Liver (tissue), 9 donors: Measurements from ENCODE around the gene WDR90. TPM values are rescaled to one million over a fixed set of nuclear protein-coding genes. Genes with fewer than 3 reads are reported as not detected.

Experiments used
- DNase-seq: peaks from one replicate; pipeline ENCODE4 v3.0.0-alpha.2; 2017; ENCODE audit warnings: low spot score
- H3K27ac ChIP-seq, 2 donors: one replicate each; pipeline ENCODE4 v1.7.0; 2013; ENCODE audit warnings: inconsistent platforms in 2 of 2, low read length in 2 of 2, control low read depth in 1 of 2, low read depth in 1 of 2, mild to moderate bottlenecking in 1 of 2
- H3K27me3 ChIP-seq, 4 donors: one replicate each; pipeline versions ENCODE4 v1.6.1 to v1.7.0; 2013; ENCODE audit warnings: low read length in 3 of 4, inconsistent platforms in 1 of 4, mild to moderate bottlenecking in 1 of 4, moderate library complexity in 1 of 4; ENCODE audit not compliant: control insufficient read depth in 4 of 4, insufficient read depth in 4 of 4
- H3K36me3 ChIP-seq, 4 donors: one replicate each; pipeline versions ENCODE4 v1.6.1 to v1.7.0; 2013; ENCODE audit warnings: low read length in 3 of 4, mild to moderate bottlenecking in 3 of 4, low read depth in 1 of 4, moderate library complexity in 1 of 4; ENCODE audit not compliant: control insufficient read depth in 4 of 4, insufficient read depth in 3 of 4
- H3K4me1 ChIP-seq, 4 donors: one replicate each; pipeline versions ENCODE4 v1.6.1 to v1.7.0; 2013; ENCODE audit warnings: low read length in 3 of 4, mild to moderate bottlenecking in 3 of 4, moderate library complexity in 1 of 4; ENCODE audit not compliant: control insufficient read depth in 4 of 4, insufficient read depth in 4 of 4
- H3K4me3 ChIP-seq, 3 donors: one replicate each; pipeline versions ENCODE4 v1.6.1 to v1.7.0; 2013; ENCODE audit warnings: low read length in 3 of 3, control low read depth in 1 of 3, low read depth in 1 of 3, mild to moderate bottlenecking in 1 of 3
- H3K9ac ChIP-seq, 2 donors: one replicate each; pipeline ENCODE4 v1.7.0; 2013; ENCODE audit warnings: low read length in 2 of 2, mild to moderate bottlenecking in 2 of 2, moderate library complexity in 2 of 2, control low read depth in 1 of 2, low read depth in 1 of 2
- H3K9me3 ChIP-seq, 4 donors: one replicate each; pipeline versions ENCODE4 v1.6.1 to v1.7.0; 2013; ENCODE audit warnings: low read length in 3 of 4; ENCODE audit not compliant: control insufficient read depth in 4 of 4
- EGR1 ChIP-seq, 2 donors: IDR thresholded peaks; 2 replicates each; pipeline ENCODE4 v1.6.1; 2016 to 2018; ENCODE audit warnings: antibody characterized with exemption in 2 of 2, low read depth in 2 of 2
- FOXA1 ChIP-seq: IDR thresholded peaks from 2 replicates; pipeline ENCODE4 v1.6.1; 2016; ENCODE audit warnings: antibody characterized with exemption
- GABPA ChIP-seq, 2 donors: IDR thresholded peaks in 1 of 2; conservative IDR thresholded peaks in 1 of 2; 2 replicates each; pipeline ENCODE4 v1.6.1; 2016; ENCODE audit warnings: antibody characterized with exemption in 2 of 2, mild to moderate bottlenecking in 1 of 2, moderate library complexity in 1 of 2
- HNF4A ChIP-seq, 2 donors: conservative IDR thresholded peaks; 2 replicates each; pipeline ENCODE4 v1.6.1; 2016; ENCODE audit warnings: antibody characterized with exemption in 2 of 2, mild to moderate bottlenecking in 2 of 2
- HNF4G ChIP-seq: IDR thresholded peaks from 2 replicates; pipeline ENCODE4 v1.6.1; 2016; ENCODE audit warnings: antibody characterized with exemption
- JUND ChIP-seq, 2 donors: IDR thresholded peaks; 2 replicates each; pipeline ENCODE4 v1.6.1; 2016; ENCODE audit warnings: antibody characterized with exemption in 2 of 2
- NR2F2 ChIP-seq: IDR thresholded peaks from 2 replicates; pipeline ENCODE4 v1.6.1; 2016; ENCODE audit warnings: antibody characterized with exemption
- RAD21 ChIP-seq, 2 donors: IDR thresholded peaks; 2 replicates each; pipeline ENCODE4 v1.6.1; 2016; ENCODE audit warnings: antibody characterized with exemption in 2 of 2, mild to moderate bottlenecking in 2 of 2
- RXRA ChIP-seq, 2 donors: IDR thresholded peaks; 2 replicates each; pipeline ENCODE4 v1.6.1; 2017 to 2018; ENCODE audit warnings: antibody characterized with exemption in 2 of 2, mild to moderate bottlenecking in 1 of 2
- TAF1 ChIP-seq: conservative IDR thresholded peaks from 2 replicates; pipeline ENCODE4 v1.6.1; 2016; ENCODE audit warnings: antibody characterized with exemption, mild to moderate bottlenecking
- YY1 ChIP-seq: IDR thresholded peaks from 2 replicates; pipeline ENCODE4 v1.6.1; 2016; ENCODE audit warnings: antibody characterized with exemption, mild to moderate bottlenecking
- WGBS: extraction: QIAGEN DNeasy Blood & Tissue Kit; methylation state at CpG from one replicate; pipeline ENCODE4 v1.1.7; 2013; 5-methylcytosine and 5-hydroxymethylcytosine counted together
- polyA plus RNA-seq, 2 donors: library from polyadenylated mRNA; stranded (reverse) in 1 of 2; unstranded in 1 of 2; fragments of 200-250 nt in 1 of 2; fragments of >200 nt in 1 of 2; fragmentation: Nextera tagmentation in 1 of 2; extraction: Ambion mirVana in 1 of 2; gene quantifications; one replicate each; pipeline versions ENCODE4 v1.2.1 to v1.2.3, GENCODE V29; 2013 to 2015
- total RNA-seq, 2 donors: library from RNA; depleted of rRNA; stranded (reverse); fragments of >200 nt; gene quantifications; one replicate each; pipeline ENCODE4 v1.2.3, GENCODE V29; 2014
- TF ChIP-seq, protein P1 (sequence below): IDR thresholded peaks from 2 replicates; pipeline ENCODE4 v1.6.1; 2016; ENCODE audit warnings: antibody characterized with exemption, mild to moderate bottlenecking
- TF ChIP-seq, protein P2 (sequence below): IDR thresholded peaks from 2 replicates; pipeline ENCODE4 v1.6.1; 2016; ENCODE audit warnings: antibody characterized with exemption
- TF ChIP-seq, protein P3 (sequence below): IDR thresholded peaks from 2 replicates; pipeline ENCODE4 v1.6.1; 2016; ENCODE audit warnings: antibody characterized with exemption
- TF ChIP-seq, protein P4 (sequence below): IDR thresholded peaks from 2 replicates; pipeline ENCODE4 v1.6.1; 2016; ENCODE audit warnings: antibody characterized with exemption
- donor health status: healthy.
- donor health status: healthy.
- donor health status: healthy.
- donor health status: healthy.
- donor health status: healthy.

Gene WDR90
- total and polyA plus RNA-seq, 4 donors, result 4.7 to 13.4 (median 7.9) TPM

DNA sequence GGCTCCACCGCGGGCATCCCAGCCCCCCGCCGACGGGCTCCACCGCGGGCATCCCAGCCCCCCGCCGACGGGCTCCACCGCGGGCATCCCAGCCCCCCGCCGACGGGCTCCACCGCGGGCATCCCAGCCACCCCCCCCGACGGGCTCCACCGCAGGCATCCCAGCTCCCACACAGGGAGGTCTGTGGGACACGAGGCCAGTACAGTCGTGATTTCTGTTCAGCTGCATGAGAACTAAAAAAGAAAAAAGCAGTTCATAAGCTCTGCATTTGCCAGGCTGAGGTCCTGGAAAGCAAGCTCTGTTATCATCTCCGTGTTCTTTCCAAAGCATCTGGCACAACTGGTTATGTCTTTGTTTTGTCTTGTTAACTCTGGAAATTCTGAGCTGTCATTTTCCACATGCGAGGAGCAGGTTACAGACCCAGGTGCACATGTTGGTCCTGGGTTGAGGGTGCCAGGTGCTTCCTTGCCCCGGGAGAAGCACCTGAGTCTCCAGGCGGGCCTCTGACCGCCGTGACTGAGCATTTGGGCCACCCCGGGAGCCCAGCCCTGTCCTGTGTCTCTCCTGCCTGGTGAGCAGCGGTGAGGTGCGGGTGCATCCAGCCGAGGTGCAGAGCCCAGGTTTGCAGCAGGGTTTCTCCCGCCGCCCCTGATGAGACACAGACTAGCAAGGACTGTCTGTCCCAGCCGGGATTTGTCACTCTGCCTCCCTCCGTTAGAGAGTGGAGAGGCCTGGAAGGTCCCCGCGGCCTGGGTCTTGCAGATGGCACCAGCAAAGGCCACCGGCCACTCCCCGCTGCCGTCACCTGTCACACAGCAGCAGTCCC is 28.3 kb upstream of the WDR90 start:
- no peaks in the 10 kb centered on the region for H3K27me3 ChIP-seq
- no peaks in the 10 kb centered on the region for H3K9me3 ChIP-seq
- H3K4me1 ChIP-seq, result peaks cover 0 to 11% (median 6%) of the 10 kb centered on the region in 4 donors
- WGBS, result 93% methylated on average over 41 of the region's 41 CpGs
- H3K9ac ChIP-seq, result no peak overlapping the region
- TF ChIP-seq, protein P1, sequence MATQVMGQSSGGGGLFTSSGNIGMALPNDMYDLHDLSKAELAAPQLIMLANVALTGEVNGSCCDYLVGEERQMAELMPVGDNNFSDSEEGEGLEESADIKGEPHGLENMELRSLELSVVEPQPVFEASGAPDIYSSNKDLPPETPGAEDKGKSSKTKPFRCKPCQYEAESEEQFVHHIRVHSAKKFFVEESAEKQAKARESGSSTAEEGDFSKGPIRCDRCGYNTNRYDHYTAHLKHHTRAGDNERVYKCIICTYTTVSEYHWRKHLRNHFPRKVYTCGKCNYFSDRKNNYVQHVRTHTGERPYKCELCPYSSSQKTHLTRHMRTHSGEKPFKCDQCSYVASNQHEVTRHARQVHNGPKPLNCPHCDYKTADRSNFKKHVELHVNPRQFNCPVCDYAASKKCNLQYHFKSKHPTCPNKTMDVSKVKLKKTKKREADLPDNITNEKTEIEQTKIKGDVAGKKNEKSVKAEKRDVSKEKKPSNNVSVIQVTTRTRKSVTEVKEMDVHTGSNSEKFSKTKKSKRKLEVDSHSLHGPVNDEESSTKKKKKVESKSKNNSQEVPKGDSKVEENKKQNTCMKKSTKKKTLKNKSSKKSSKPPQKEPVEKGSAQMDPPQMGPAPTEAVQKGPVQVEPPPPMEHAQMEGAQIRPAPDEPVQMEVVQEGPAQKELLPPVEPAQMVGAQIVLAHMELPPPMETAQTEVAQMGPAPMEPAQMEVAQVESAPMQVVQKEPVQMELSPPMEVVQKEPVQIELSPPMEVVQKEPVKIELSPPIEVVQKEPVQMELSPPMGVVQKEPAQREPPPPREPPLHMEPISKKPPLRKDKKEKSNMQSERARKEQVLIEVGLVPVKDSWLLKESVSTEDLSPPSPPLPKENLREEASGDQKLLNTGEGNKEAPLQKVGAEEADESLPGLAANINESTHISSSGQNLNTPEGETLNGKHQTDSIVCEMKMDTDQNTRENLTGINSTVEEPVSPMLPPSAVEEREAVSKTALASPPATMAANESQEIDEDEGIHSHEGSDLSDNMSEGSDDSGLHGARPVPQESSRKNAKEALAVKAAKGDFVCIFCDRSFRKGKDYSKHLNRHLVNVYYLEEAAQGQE, result no peak
- no peak for TF ChIP-seq GABPA (IDR thresholded peaks at IDR 0.05 in 1 of 2, conservative IDR thresholded peaks at IDR 0.05 in 1 of 2)
- no peak for TF ChIP-seq TAF1
- TF ChIP-seq, protein P2, sequence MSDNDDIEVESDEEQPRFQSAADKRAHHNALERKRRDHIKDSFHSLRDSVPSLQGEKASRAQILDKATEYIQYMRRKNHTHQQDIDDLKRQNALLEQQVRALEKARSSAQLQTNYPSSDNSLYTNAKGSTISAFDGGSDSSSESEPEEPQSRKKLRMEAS, result no peak
- TF ChIP-seq HNF4G, result no peak
- no peak for TF ChIP-seq RXRA (IDR thresholded peaks at IDR 0.05)
- TF ChIP-seq HNF4A (conservative IDR thresholded peaks at IDR 0.05), result no peak
- TF ChIP-seq, protein P3, sequence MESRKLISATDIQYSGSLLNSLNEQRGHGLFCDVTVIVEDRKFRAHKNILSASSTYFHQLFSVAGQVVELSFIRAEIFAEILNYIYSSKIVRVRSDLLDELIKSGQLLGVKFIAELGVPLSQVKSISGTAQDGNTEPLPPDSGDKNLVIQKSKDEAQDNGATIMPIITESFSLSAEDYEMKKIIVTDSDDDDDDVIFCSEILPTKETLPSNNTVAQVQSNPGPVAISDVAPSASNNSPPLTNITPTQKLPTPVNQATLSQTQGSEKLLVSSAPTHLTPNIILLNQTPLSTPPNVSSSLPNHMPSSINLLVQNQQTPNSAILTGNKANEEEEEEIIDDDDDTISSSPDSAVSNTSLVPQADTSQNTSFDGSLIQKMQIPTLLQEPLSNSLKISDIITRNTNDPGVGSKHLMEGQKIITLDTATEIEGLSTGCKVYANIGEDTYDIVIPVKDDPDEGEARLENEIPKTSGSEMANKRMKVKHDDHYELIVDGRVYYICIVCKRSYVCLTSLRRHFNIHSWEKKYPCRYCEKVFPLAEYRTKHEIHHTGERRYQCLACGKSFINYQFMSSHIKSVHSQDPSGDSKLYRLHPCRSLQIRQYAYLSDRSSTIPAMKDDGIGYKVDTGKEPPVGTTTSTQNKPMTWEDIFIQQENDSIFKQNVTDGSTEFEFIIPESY, result no peak
- TF ChIP-seq, protein P4, sequence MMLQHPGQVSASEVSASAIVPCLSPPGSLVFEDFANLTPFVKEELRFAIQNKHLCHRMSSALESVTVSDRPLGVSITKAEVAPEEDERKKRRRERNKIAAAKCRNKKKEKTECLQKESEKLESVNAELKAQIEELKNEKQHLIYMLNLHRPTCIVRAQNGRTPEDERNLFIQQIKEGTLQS, result no peak
- no peak for TF ChIP-seq RAD21 (IDR thresholded peaks at IDR 0.05)
- TF ChIP-seq YY1, result no peak
- TF ChIP-seq EGR1 (IDR thresholded peaks at IDR 0.05; ENCODE audit: low read depth in 2 of 2), result no peak
- TF ChIP-seq FOXA1, result no peak
- TF ChIP-seq NR2F2, result no peak
- peaks cover 0 to 6% (median 3%) of the 10 kb centered on the region in 4 donors for H3K36me3 ChIP-seq
- H3K27ac ChIP-seq, result no peak overlapping the region
- DNase-seq, result no peak
- H3K4me3 ChIP-seq, result no peak overlapping the region

DNA sequence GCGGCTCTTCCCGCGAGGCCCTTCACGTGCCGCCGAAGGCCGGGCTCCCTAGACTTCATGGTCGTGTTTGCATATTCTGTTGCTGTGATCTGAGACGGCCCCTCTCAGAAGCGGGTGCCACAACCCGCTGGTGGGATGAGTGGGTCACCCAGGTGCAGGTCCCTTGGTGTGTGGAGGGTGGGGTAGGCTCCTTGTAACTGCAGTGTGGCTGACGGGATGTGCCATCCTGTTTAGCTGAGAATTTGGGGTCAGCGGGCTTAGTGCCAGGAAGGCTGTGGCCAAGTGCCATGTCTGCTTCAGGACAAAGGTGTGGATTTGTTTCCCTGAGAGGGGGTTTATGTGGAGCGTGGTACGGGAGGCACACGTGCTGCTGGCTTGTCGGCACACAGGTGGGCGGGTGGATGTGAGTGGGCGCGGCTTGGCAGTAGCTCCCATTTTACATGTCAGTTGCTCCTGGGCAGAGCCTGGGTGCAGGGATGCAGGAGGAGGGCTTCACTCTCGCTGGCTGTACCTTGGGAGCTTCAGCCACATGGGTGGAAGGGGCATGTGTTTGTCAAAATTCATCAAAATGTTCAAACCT is 27.5 kb upstream of the WDR90 start:
- 86% methylated on average over 21 of the region's 21 CpGs for WGBS
- Histone ChIP-seq H3K9ac (no peak overlapping the region), H3K36me3 (peaks cover 0 to 8% (median 4%) of the 10 kb centered on the region in 4 donors), H3K9me3 (no peaks in the 10 kb centered on the region), H3K27me3 (no peaks in the 10 kb centered on the region), H3K4me3 (no peak overlapping the region), H3K4me1 (peaks cover 0 to 10% (median 3%) of the 10 kb centered on the region in 4 donors), H3K27ac (peak overlapping the region in 1 of 2 donors; percentile 3)
- DNase-seq, result no peak
- TF ChIP-seq FOXA1 (no peak), JUND (IDR thresholded peaks at IDR 0.05) (no peak)
